Measurements from ENCODE around the gene PATJ.

DNA sequence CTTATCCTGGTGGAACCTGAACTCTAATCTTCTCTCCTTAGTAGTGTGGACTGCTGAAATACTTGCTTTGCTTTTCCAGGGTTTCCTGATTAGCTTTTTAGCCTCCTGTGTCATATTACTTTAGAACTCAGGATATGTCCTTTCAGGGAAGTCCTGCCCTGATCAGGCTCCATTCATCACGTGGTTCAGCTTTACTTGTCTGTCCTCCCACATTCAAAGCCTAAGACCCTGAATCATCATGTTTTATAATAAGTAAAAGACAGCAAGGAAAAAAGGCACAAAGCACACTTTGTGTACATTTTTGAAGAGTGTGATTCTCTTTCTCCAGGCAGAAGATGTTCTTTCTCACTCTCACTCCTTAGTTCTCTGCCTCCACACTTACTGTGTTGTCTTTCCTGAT lies 70.6 kb downstream of the PATJ start:
- TF ChIP-seq EZH2 (IDR thresholded peaks at IDR 0.05; ENCODE audit: borderline replicate concordance, insufficient read depth, low read depth, low read length, poor library complexity, severe bottlenecking): no peak
- TF ChIP-seq, protein P1, sequence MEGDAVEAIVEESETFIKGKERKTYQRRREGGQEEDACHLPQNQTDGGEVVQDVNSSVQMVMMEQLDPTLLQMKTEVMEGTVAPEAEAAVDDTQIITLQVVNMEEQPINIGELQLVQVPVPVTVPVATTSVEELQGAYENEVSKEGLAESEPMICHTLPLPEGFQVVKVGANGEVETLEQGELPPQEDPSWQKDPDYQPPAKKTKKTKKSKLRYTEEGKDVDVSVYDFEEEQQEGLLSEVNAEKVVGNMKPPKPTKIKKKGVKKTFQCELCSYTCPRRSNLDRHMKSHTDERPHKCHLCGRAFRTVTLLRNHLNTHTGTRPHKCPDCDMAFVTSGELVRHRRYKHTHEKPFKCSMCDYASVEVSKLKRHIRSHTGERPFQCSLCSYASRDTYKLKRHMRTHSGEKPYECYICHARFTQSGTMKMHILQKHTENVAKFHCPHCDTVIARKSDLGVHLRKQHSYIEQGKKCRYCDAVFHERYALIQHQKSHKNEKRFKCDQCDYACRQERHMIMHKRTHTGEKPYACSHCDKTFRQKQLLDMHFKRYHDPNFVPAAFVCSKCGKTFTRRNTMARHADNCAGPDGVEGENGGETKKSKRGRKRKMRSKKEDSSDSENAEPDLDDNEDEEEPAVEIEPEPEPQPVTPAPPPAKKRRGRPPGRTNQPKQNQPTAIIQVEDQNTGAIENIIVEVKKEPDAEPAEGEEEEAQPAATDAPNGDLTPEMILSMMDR (IDR thresholded peaks at IDR 0.05): no peak
